Measurements from ENCODE around the gene MASP1. TPM values are rescaled to one million over a fixed set of nuclear protein-coding genes. Genes with fewer than 3 reads are reported as not detected.
A peak's percentile ranks its signal among the peaks of the same experiment; 100 is the strongest.

The MASP1 gene
- total and polyA plus RNA-seq, 2 of the 4 experiments (the other 2 are of a cell fraction): 13.1 to 16.2 TPM

DNA sequence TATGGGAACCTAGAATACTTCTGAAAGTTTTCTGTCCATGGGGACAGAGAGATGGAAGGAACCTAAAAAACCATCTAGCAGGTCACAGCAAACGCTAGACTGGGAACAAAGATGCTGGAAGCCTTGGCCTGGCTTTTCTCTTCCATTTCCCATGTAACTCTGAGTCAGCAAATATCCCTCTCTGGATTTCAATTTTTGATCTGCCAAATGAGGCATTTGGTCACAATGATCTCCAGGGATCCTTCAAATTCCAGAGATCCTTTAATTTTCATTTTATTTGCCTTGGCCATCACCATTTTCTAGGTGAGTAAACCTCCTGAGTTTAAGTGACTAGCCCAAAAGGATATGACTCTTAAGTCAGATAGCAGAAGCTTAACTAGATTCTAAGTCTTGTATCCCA is 54.6 kb downstream of the MASP1 start:
- intact Hi-C loops (cut with micrococcal nuclease): no loop called here
- H3K14ac ChIP-seq (replicated peaks; ENCODE audit: low read depth, low read length): no peak overlapping the region
- no CpG with 5 or more reads among the region's 1 CpG for WGBS, 2 experiments (ENCODE audit: extremely low coverage in 2 of 2, insufficient read length in 1 of 2)
- H4K20me1 ChIP-seq (ENCODE audit: insufficient read depth, low read length): no peaks in the 10 kb centered on the region
- H3K79me1 ChIP-seq (ENCODE audit: low read depth in 1 of 2, low read length in 2 of 2): no peaks in the 10 kb centered on the region
- H2BK120ac ChIP-seq (ENCODE audit: low read depth, low read length): no peak overlapping the region
- ATAC-seq (ENCODE audit: low read depth) (no peak), DNase-seq (no peak)
- no peaks in the 10 kb centered on the region; the same call in 1 of the 2 replicates for H3K27me3 ChIP-seq (ENCODE audit: control insufficient read depth, insufficient read depth, low read length)
- H3K18ac ChIP-seq (ENCODE audit: low read depth, low read length): no peak overlapping the region
- POLR2A ChIA-PET (ENCODE audit: unreplicated experiment): no interaction called here
- no peak overlapping the region for H2AFZ ChIP-seq (replicated peaks; ENCODE audit: low read length, poor library complexity)
- no peaks in the 10 kb centered on the region for H3K9me1 ChIP-seq (ENCODE audit: insufficient read depth, low read length)
- dilution Hi-C loops (cut with HindIII; ENCODE audit: low sequenced_read_pairs, unreplicated experiment): no loop called here
- no peak overlapping the region for H2BK5ac ChIP-seq (ENCODE audit: low read depth, low read length, poor library complexity, severe bottlenecking)
- no peaks in the 10 kb centered on the region for H3K4me1 ChIP-seq (ENCODE audit: control insufficient read depth, insufficient read depth, low read length)
- no peak overlapping the region for H3K27ac ChIP-seq (ENCODE audit: insufficient read depth, low read length)
- no peak overlapping the region for H3K4me2 ChIP-seq (ENCODE audit: low read depth, low read length)
- no peak overlapping the region for H4K8ac ChIP-seq (ENCODE audit: low read depth in 2 of 2, low read length in 2 of 2)
- H3K4ac ChIP-seq (ENCODE audit: low read depth, low read length): no peak overlapping the region
- in situ Hi-C loops (cut with MboI; ENCODE audit: low sequenced_read_pairs): loop anchor here (5.0 kb wide), 1 partner anchor 55 kb away; the partner anchor contains the start of gene MASP1
- no peak overlapping the region for H4K91ac ChIP-seq (ENCODE audit: insufficient read depth, low read depth, low read length)
- no peak overlapping the region for H3K4me3 ChIP-seq (ENCODE audit: insufficient read depth, low read depth, low read length)
- H3K23ac ChIP-seq (ENCODE audit: low read depth, low read length): no peak overlapping the region
- no peak overlapping the region for H3K56ac ChIP-seq (ENCODE audit: extremely low read depth, insufficient read depth, low read length)
- no peak overlapping the region for H3K9ac ChIP-seq (ENCODE audit: low read depth, low read length)
- CTCF ChIA-PET: no interaction called here
- H3K36me3 ChIP-seq (ENCODE audit: control insufficient read depth, insufficient read depth, low read length): peaks cover 2% of the 10 kb centered on the region; the same call in 1 of the 2 replicates
- BruUV-seq (replicated peaks): no TSS peak
- no peak overlapping the region for H2AK5ac ChIP-seq (ENCODE audit: low read depth, low read length)
- no peak overlapping the region for H2BK15ac ChIP-seq (ENCODE audit: low read depth, low read length)
- no peak overlapping the region for H4K5ac ChIP-seq (ENCODE audit: low read depth, low read length)
- no peaks in the 10 kb centered on the region for H3K9me3 ChIP-seq (ENCODE audit: control insufficient read depth, insufficient read depth, low read length)
- H2AK9ac ChIP-seq (replicated peaks; ENCODE audit: low read depth, low read length, poor library complexity): no peak overlapping the region
- TF ChIP-seq CHD1 (IDR thresholded peaks at IDR 0.05; ENCODE audit: low read depth, low read length) (no peak), RAD21 (IDR thresholded peaks at IDR 0.05; ENCODE audit: low read length) (no peak), CEBPB (IDR thresholded peaks at IDR 0.05; ENCODE audit: low read depth, low read length) (no peak), MAFK (IDR thresholded peaks at IDR 0.05; ENCODE audit: low read depth, low read length) (peak; percentile 81)
- TF ChIP-seq, protein P1, sequence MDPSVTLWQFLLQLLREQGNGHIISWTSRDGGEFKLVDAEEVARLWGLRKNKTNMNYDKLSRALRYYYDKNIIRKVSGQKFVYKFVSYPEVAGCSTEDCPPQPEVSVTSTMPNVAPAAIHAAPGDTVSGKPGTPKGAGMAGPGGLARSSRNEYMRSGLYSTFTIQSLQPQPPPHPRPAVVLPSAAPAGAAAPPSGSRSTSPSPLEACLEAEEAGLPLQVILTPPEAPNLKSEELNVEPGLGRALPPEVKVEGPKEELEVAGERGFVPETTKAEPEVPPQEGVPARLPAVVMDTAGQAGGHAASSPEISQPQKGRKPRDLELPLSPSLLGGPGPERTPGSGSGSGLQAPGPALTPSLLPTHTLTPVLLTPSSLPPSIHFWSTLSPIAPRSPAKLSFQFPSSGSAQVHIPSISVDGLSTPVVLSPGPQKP (IDR thresholded peaks at IDR 0.05; ENCODE audit: borderline replicate concordance, low read depth, low read length): no peak
- no peak overlapping the region for H2BK20ac ChIP-seq (ENCODE audit: low read depth, low read length)

All from IMR-90 (cell line).